ENCODE data around the gene ZNF670.
"Not testable (repeated sequence)": the region's sequence is repeated elsewhere in the genome, so short reads cannot be mapped to it uniquely, and the experiment has no call there.

ZNF670 gene

DNA sequence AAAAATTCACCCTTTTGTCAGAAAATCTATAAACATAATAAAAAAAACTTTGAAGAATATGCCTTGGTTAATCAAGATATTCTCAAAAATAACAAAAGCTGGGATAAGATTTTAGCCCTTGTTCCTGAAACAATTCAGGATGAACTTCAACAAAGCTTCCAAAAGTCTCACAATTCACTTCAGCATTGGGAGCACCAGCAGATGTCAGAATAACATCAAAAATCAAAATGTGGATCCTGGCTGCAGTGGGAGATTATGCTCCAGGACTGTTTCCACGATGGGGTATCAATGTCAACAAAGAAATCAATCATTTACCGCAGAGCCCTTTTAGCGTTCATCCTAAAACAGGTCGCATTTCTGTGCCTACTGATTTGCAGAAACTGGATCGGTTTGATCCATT is 35.2 kb downstream of the ZNF670 start:
- DNase-seq (ENCODE audit: low spot score), result no peak

DNA sequence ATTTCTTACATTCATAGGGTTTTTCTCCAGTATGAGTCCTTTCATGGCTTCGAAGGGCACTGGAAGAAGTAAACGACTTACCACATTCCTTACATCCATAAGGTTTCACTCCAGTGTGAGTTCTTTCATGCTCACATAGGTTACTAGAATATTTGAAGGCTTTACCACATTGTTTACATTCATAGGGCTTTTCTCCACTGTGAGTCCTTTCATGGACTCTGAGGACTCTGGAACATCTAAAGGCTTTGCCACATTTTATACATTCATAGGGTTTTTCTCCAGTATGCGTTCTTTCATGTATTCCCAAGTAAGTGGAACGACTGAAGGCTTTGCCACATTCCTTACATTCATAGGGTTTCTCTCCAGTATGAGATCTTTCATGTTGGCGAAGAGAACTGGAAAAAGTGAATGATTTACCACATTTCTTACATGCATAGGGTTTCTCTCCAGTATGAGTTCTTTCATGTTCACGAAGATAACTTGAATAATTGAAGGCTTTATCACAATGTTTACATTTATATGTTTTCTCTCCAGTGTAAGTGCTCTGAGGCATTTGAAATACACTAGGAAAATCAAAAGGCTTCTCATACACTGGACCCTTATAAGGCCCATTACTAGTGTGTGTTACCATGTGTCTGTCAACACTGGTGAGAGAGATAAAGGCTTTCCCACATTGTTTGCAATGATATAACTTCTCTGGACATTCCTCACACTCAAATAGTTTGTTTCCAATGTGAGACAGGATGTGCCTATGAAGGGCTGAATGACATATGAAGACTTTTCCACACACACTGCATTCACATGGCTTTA is 40.9 kb downstream of the ZNF670 start:
- no peak for DNase-seq (ENCODE audit: low spot score)

DNA sequence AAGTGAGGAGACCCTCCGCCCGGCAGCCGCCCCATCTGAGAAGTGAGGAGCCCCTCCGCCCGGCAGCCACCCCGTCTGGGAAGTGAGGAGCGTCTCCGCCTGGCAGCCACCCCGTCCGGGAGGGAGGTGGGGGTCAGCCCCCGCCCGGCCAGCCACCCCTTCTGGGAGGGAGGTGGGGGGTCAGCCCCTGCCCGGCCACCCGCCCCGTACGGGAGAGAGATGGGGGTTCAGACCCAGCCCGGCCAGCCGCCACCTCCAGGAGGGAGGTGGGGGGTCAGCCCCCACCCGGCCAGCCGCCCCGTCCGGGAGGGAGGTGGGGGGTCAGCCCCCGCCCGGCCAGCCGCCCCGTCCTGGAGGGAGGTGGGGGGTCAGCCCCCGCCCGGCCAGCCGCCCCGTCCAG is 46.3 kb downstream of the ZNF670 start:
- not testable (repeated sequence) for DNase-seq (ENCODE audit: low spot score)
